HEK293T (cell line): ENCODE results near the gene COL17A1.
A peak's percentile ranks its signal among the peaks of the same experiment; 100 is the strongest.

Source experiments
- CTCF ChIA-PET: fragments of 350-600 bp; formaldehyde crosslinking; extraction: SDS; loops from one replicate; lab custom pipeline; 2021; ENCODE audit warnings: antibody characterized with exemption, inconsistent platforms; lab: Yijun Ruan, JAX
- POLR2A ChIA-PET: fragments of 350-600 bp; formaldehyde crosslinking; extraction: SDS; loops from one replicate; lab custom pipeline; 2020; ENCODE audit warnings: antibody characterized with exemption, inconsistent platforms; lab: Yijun Ruan, JAX
- DNase-seq: peaks from one replicate; pipeline ENCODE4 v3.0.0; 2012; ENCODE audit warnings: mixed read lengths; ENCODE audit errors: extremely low spot score
- ARNT ChIP-seq: fragments of 450-650 bp; IDR thresholded peaks from 2 replicates; pipeline ENCODE4 v1.6.1; 2017; ENCODE audit warnings: mild to moderate bottlenecking
- BHLHE40 ChIP-seq: fragments of 450-650 bp; IDR thresholded peaks from 2 replicates; pipeline ENCODE4 v1.6.1; 2016; ENCODE audit warnings: mild to moderate bottlenecking, moderate library complexity, borderline replicate concordance
- CTBP1 ChIP-seq: fragments of 450-650 bp; IDR thresholded peaks from 2 replicates; pipeline ENCODE4 v1.6.1; 2016; ENCODE audit warnings: borderline replicate concordance
- ELF4 ChIP-seq: fragments of 450-650 bp; IDR thresholded peaks from 2 replicates; pipeline ENCODE4 v1.6.1; 2017; ENCODE audit warnings: antibody characterized with exemption
- FOXA1 ChIP-seq: fragments of 450-650 bp; IDR thresholded peaks from 2 replicates; pipeline ENCODE4 v1.6.1; 2016; ENCODE audit warnings: mild to moderate bottlenecking
- FOXK2 ChIP-seq: fragments of 450-650 bp; IDR thresholded peaks from 2 replicates; pipeline ENCODE4 v1.6.1; 2016; ENCODE audit warnings: mild to moderate bottlenecking
- FOXM1 ChIP-seq: fragments of 450-650 bp; IDR thresholded peaks from 2 replicates; pipeline ENCODE4 v1.6.1; 2017; ENCODE audit warnings: mild to moderate bottlenecking, borderline replicate concordance
- HDGF ChIP-seq: fragments of 450-650 bp; IDR thresholded peaks from 2 replicates; pipeline ENCODE4 v1.6.1; 2017; ENCODE audit warnings: antibody characterized with exemption, borderline replicate concordance
- L3MBTL2 ChIP-seq: fragments of 450-650 bp; conservative IDR thresholded peaks from 2 replicates; pipeline ENCODE4 v1.6.1; 2016; ENCODE audit warnings: mild to moderate bottlenecking
- LEF1 ChIP-seq: fragments of 450-650 bp; IDR thresholded peaks from 2 replicates; pipeline ENCODE4 v1.6.1; 2017; ENCODE audit warnings: mild to moderate bottlenecking, borderline replicate concordance
- NFRKB ChIP-seq: fragments of 450-650 bp; IDR thresholded peaks from 2 replicates; pipeline ENCODE4 v1.6.1; 2016; ENCODE audit warnings: mild to moderate bottlenecking, moderate library complexity
- PKNOX1 ChIP-seq: fragments of 450-650 bp; IDR thresholded peaks from 2 replicates; pipeline ENCODE4 v1.6.1; 2016
- SP1 ChIP-seq: fragments of 450-650 bp; IDR thresholded peaks from 2 replicates; pipeline ENCODE4 v1.6.1; 2017
- SUZ12 ChIP-seq: fragments of 450-650 bp; IDR thresholded peaks from 2 replicates; pipeline ENCODE4 v1.6.1; 2016; ENCODE audit warnings: mild to moderate bottlenecking
- TARDBP ChIP-seq: fragments of 450-650 bp; IDR thresholded peaks from 2 replicates; pipeline ENCODE4 v1.6.1; 2016
- ZNF384 ChIP-seq: fragments of 450-650 bp; IDR thresholded peaks from 2 replicates; pipeline ENCODE4 v1.6.1; 2016

Gene COL17A1

GRCh38 chr10:104020020-104020419, 65.7 kb downstream of the COL17A1 start:
- no peak for TF ChIP-seq FOXK2
- ChIA-PET POLR2A (no interaction called here), CTCF (no interaction called here)
- DNase-seq: no peak

GRCh38 chr10:104018471-104018870, 67.2 kb downstream of the COL17A1 start:
- DNase-seq: no peak
- ChIA-PET POLR2A (no interaction called here), CTCF (interaction anchor here (1.1 kb wide), 1 partner anchor 10 kb away, joined by 3 read pairs; no protein-coding TSS in a partner anchor)
- TF ChIP-seq FOXA1 (no peak), BHLHE40 (no peak), ARNT (no peak), TARDBP (no peak), FOXM1 (no peak), ZNF384 (no peak), CTBP1 (no peak), ELF4 (no peak), SP1 (no peak), HDGF (no peak), SUZ12 (no peak)

GRCh38 chr10:104016661-104017060, 69.0 kb downstream of the COL17A1 start:
- TF ChIP-seq FOXA1 (no peak), SP1 (no peak), ZNF384 (no peak), BHLHE40 (no peak)
- ChIA-PET CTCF (interaction anchor here (0.6 kb wide), 1 partner anchor 107 kb away, joined by 3 read pairs; no protein-coding TSS in a partner anchor), POLR2A (no interaction called here)
- no peak for DNase-seq

- ChIA-PET POLR2A (no interaction called here), CTCF (no interaction called here)
Measured at GRCh38 chr10:104014176-104014575, 71.5 kb downstream of the COL17A1 start.

GRCh38 chr10:104013489-104013888, 72.2 kb downstream of the COL17A1 start:
- CTCF ChIA-PET: interaction anchor here (0.9 kb wide), 1 partner anchor 9 kb away, joined by 3 read pairs; no protein-coding TSS in a partner anchor

More at GRCh38 chr10:104014176-104014575, 71.5 kb downstream of the COL17A1 start:
- DNase-seq: no peak
- TF ChIP-seq FOXK2 (no peak), SUZ12 (no peak), TARDBP (no peak), ELF4 (no peak), PKNOX1 (no peak), ZNF384 (no peak), HDGF (no peak), ARNT (no peak), FOXA1 (no peak), BHLHE40 (no peak), CTBP1 (no peak), LEF1 (no peak), SP1 (no peak), FOXM1 (no peak), NFRKB (no peak)

GRCh38 chr10:104011904-104012303, 73.8 kb downstream of the COL17A1 start:
- ChIA-PET POLR2A (interaction anchor here (0.7 kb wide), 1 partner anchor 17 kb away, joined by 3 read pairs; no protein-coding TSS in a partner anchor), CTCF (no interaction called here)
- TF ChIP-seq CTBP1 (peak; percentile 62; the same call in 1 of the 2 replicates), PKNOX1 (0 out of 2 replicates have a peak, but pooled peaks have one; percentile 38), SUZ12 (no peak), FOXM1 (no peak), NFRKB (no peak), SP1 (no peak), ELF4 (no peak), FOXK2 (no peak), ZNF384 (no peak)

More at GRCh38 chr10:104013489-104013888, 72.2 kb downstream of the COL17A1 start:
- no peak for TF ChIP-seq CTBP1
- TF ChIP-seq FOXA1: no peak
- TF ChIP-seq LEF1: no peak
- TF ChIP-seq ARNT: no peak
- POLR2A ChIA-PET: no interaction called here
- DNase-seq: no peak

GRCh38 chr10:104005172-104005863, 80.4 kb downstream of the COL17A1 start:
- ChIA-PET POLR2A (no interaction called here), CTCF (no interaction called here)
- TF ChIP-seq ARNT: no peak
- no peak for TF ChIP-seq ZNF384
- no peak for TF ChIP-seq SUZ12
- no peak for TF ChIP-seq BHLHE40
- TF ChIP-seq L3MBTL2: no peak
- no peak for TF ChIP-seq CTBP1
- no peak for TF ChIP-seq FOXK2
- no peak for TF ChIP-seq ELF4
- TF ChIP-seq PKNOX1: no peak
- TF ChIP-seq FOXA1: no peak
- no peak for TF ChIP-seq TARDBP
- TF ChIP-seq LEF1: no peak
- TF ChIP-seq NFRKB: no peak
- TF ChIP-seq SP1: no peak
- TF ChIP-seq FOXM1: no peak
- no peak for TF ChIP-seq HDGF
- DNase-seq: no peak

More at GRCh38 chr10:104011904-104012303, 73.8 kb downstream of the COL17A1 start:
- no peak for DNase-seq
